Measurements from ENCODE around the gene LRRC37A. TPM values are rescaled to one million over a fixed set of nuclear protein-coding genes. Genes with fewer than 3 reads are reported as not detected.
"Not testable (repeated sequence)": the region's sequence is repeated elsewhere in the genome, so short reads cannot be mapped to it uniquely, and the experiment has no call there.

The LRRC37A gene
- polyA plus RNA-seq, 1 of the 3 experiments (the other 2 are of a cell fraction), result 1.6 TPM

DNA sequence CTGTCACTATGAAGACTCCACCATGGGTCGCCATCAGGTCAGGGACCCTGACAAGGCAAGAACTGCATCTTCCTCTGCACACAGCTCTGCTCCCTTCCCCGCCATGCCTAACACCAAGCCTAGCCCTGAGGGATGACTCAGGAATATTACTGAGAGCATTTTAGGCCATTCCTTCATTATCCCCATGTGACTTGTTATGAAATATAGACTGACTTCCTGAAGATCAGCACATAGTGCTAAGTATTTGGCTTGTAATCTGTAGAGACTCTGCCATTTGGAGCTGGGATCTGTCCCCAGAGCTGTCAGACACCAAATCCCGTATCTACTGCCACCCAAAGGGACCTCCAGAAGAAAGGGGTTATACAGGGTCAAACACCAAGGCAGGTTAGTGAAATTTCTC, 47.2 kb downstream of the LRRC37A start:
- H3K9me3 ChIP-seq; POLR2A ChIA-PET; H3K27me3 ChIP-seq (ENCODE audit: insufficient read depth); H3K36me3 ChIP-seq (replicated peaks in 1 of 2; ENCODE audit: control insufficient read depth in 1 of 2, insufficient read depth in 2 of 2, low read length in 1 of 2); H3F3A ChIP-seq (replicated peaks; ENCODE audit: insufficient read depth); H4K20me1 ChIP-seq (ENCODE audit: insufficient read depth); DNase-seq; H3K4me1 ChIP-seq (ENCODE audit: control insufficient read depth in 1 of 2, insufficient read depth in 2 of 2, low read depth in 1 of 2, low read length in 1 of 2); H3K27ac ChIP-seq (ENCODE audit: low read depth in 2 of 2, low read length in 1 of 2); H2AFZ ChIP-seq (ENCODE audit: low read depth); H3K4me2 ChIP-seq; H3K4me3 ChIP-seq (ENCODE audit: low read depth in 2 of 2, low read length in 1 of 2); H3K79me2 ChIP-seq (ENCODE audit: insufficient read depth); H3K9me2 ChIP-seq; H3K9ac ChIP-seq; CTCF ChIA-PET: not testable (repeated sequence)
- no CpG with 5 or more reads among the region's 3 CpGs for WGBS (ENCODE audit: low lambda C conversion rate)

DNA sequence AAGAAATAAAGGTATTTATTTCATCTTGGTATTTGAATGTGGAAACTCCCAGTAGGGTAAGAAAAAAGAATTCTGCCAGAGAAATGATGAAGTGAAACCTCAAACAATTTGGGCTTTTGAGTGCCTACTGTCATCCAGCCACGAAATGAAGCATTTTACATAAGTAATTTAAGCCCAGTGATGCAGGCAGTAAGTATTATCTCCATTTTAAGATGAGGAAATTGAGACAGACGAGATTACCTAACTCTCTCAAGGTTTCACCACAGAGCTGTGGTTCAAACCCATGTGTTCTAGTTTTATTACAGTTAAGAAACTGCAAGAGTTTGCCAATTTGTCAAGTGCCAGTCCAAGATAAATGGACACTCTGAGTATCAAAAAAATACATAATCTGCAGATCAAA, 53.4 kb downstream of the LRRC37A start:
- H3K79me2 ChIP-seq (ENCODE audit: insufficient read depth); H3K4me2 ChIP-seq; H4K20me1 ChIP-seq (ENCODE audit: insufficient read depth); CTCF ChIA-PET; POLR2A ChIA-PET; H3K36me3 ChIP-seq (replicated peaks in 1 of 2; ENCODE audit: control insufficient read depth in 1 of 2, insufficient read depth in 2 of 2, low read length in 1 of 2); H3K4me3 ChIP-seq (ENCODE audit: low read depth in 2 of 2, low read length in 1 of 2); H3K9me3 ChIP-seq; H3K9ac ChIP-seq; DNase-seq; H3K27me3 ChIP-seq (ENCODE audit: insufficient read depth); H3K4me1 ChIP-seq (ENCODE audit: control insufficient read depth in 1 of 2, insufficient read depth in 2 of 2, low read depth in 1 of 2, low read length in 1 of 2); H3F3A ChIP-seq (replicated peaks; ENCODE audit: insufficient read depth); H3K27ac ChIP-seq (ENCODE audit: low read depth in 2 of 2, low read length in 1 of 2); H2AFZ ChIP-seq (ENCODE audit: low read depth); H3K9me2 ChIP-seq: not testable (repeated sequence)
- no CpG with 5 or more reads among the region's 2 CpGs for WGBS (ENCODE audit: low lambda C conversion rate)

- H3K36me3 ChIP-seq (replicated peaks in 1 of 2; ENCODE audit: control insufficient read depth in 1 of 2, insufficient read depth in 2 of 2, low read length in 1 of 2); H3K4me2 ChIP-seq; H3K9me3 ChIP-seq; H3K4me3 ChIP-seq (ENCODE audit: low read depth in 2 of 2, low read length in 1 of 2); H4K20me1 ChIP-seq (ENCODE audit: insufficient read depth); DNase-seq; H2AFZ ChIP-seq (ENCODE audit: low read depth); H3F3A ChIP-seq (replicated peaks; ENCODE audit: insufficient read depth); H3K9me2 ChIP-seq; H3K9ac ChIP-seq; H3K27ac ChIP-seq (ENCODE audit: low read depth in 2 of 2, low read length in 1 of 2); H3K4me1 ChIP-seq (ENCODE audit: control insufficient read depth in 1 of 2, insufficient read depth in 2 of 2, low read depth in 1 of 2, low read length in 1 of 2); POLR2A ChIA-PET; CTCF ChIA-PET; H3K27me3 ChIP-seq (ENCODE audit: insufficient read depth); H3K79me2 ChIP-seq (ENCODE audit: insufficient read depth): not testable (repeated sequence)
- WGBS (ENCODE audit: low lambda C conversion rate), result no CpG with 5 or more reads among the region's 1 CpG
These were observed 54.1 kb downstream of the LRRC37A start for GRCh38 chr17:46349060-46349459.

GRCh38 chr17:46353856-46354255, 58.9 kb downstream of the LRRC37A start:
- H3K9me3 ChIP-seq; H3K36me3 ChIP-seq (replicated peaks in 1 of 2; ENCODE audit: control insufficient read depth in 1 of 2, insufficient read depth in 2 of 2, low read length in 1 of 2); H3F3A ChIP-seq (replicated peaks; ENCODE audit: insufficient read depth); H3K79me2 ChIP-seq (ENCODE audit: insufficient read depth); H3K4me1 ChIP-seq (ENCODE audit: control insufficient read depth in 1 of 2, insufficient read depth in 2 of 2, low read depth in 1 of 2, low read length in 1 of 2); DNase-seq; POLR2A ChIA-PET; H3K27me3 ChIP-seq (ENCODE audit: insufficient read depth); H4K20me1 ChIP-seq (ENCODE audit: insufficient read depth); H2AFZ ChIP-seq (ENCODE audit: low read depth); H3K27ac ChIP-seq (ENCODE audit: low read depth in 2 of 2, low read length in 1 of 2); H3K9me2 ChIP-seq; H3K4me2 ChIP-seq; H3K4me3 ChIP-seq (ENCODE audit: low read depth in 2 of 2, low read length in 1 of 2); H3K9ac ChIP-seq; CTCF ChIA-PET: not testable (repeated sequence)
- no CpG with 5 or more reads among the region's 4 CpGs for WGBS (ENCODE audit: low lambda C conversion rate)

GRCh38 chr17:46361145-46361735, 66.3 kb downstream of the LRRC37A start:
- H3F3A ChIP-seq (replicated peaks; ENCODE audit: insufficient read depth); POLR2A ChIA-PET; H2AFZ ChIP-seq (ENCODE audit: low read depth); H3K9ac ChIP-seq; H3K9me2 ChIP-seq; CTCF ChIA-PET; H3K4me2 ChIP-seq; H3K9me3 ChIP-seq; DNase-seq; H3K27me3 ChIP-seq (ENCODE audit: insufficient read depth); H3K79me2 ChIP-seq (ENCODE audit: insufficient read depth); H4K20me1 ChIP-seq (ENCODE audit: insufficient read depth); H3K36me3 ChIP-seq (replicated peaks in 1 of 2; ENCODE audit: control insufficient read depth in 1 of 2, insufficient read depth in 2 of 2, low read length in 1 of 2); H3K27ac ChIP-seq (ENCODE audit: low read depth in 2 of 2, low read length in 1 of 2); H3K4me1 ChIP-seq (ENCODE audit: control insufficient read depth in 1 of 2, insufficient read depth in 2 of 2, low read depth in 1 of 2, low read length in 1 of 2): not testable (repeated sequence)
- no CpG with 5 or more reads among the region's 42 CpGs for WGBS (ENCODE audit: low lambda C conversion rate)
- peak overlapping the region in 1 of 2 experiments; percentile 28; a peak in 1 of 4 replicates for H3K4me3 ChIP-seq (ENCODE audit: low read depth in 2 of 2, low read length in 1 of 2)

Measured in SK-N-SH (cell line).